Gastrocnemius medialis (tissue), 4 donors: ENCODE data around the gene RPUSD3. TPM values are rescaled to one million over a fixed set of nuclear protein-coding genes. Genes with fewer than 3 reads are reported as not detected.

Source experiments
- ATAC-seq, 2 donors: fragments of 150-250 bp; one replicate each; pipeline ENCODE4 v1.9.1; 2016
- DNase-seq, 2 donors: peaks; one replicate each; pipeline ENCODE4 v3.0.0-alpha.2; 2019
- H3K27ac ChIP-seq, 4 donors: fragments of 200-600 bp; sonication (generic); 1 replicate in 1 of 4; 2 replicates in 3 of 4; pipeline ENCODE4 v1.5.1; 2016 to 2018; ENCODE audit warnings: mild to moderate bottlenecking in 2 of 4, moderate library complexity in 1 of 4
- H3K27me3 ChIP-seq, 3 donors: fragments of 200-600 bp; sonication (generic) in 2 of 3; 1 replicate in 1 of 3; 2 replicates in 2 of 3; pipeline versions ENCODE4 v1.5.1 to v1.6.0; 2016 to 2019; ENCODE audit warnings: mild to moderate bottlenecking in 1 of 3, moderate library complexity in 1 of 3
- H3K36me3 ChIP-seq, 2 donors: fragments of 200-600 bp; sonication (generic) in 1 of 2; one replicate each; pipeline ENCODE4 v1.5.1; 2017 to 2018
- H3K4me1 ChIP-seq, 2 donors: fragments of 200-600 bp; sonication (generic) in 1 of 2; one replicate each; pipeline ENCODE4 v1.5.1; 2016 to 2017; ENCODE audit warnings: mild to moderate bottlenecking in 2 of 2
- H3K4me3 ChIP-seq, 4 donors: fragments of 200-600 bp; sonication (generic) in 3 of 4; 1 replicate in 1 of 4; 2 replicates in 3 of 4; pipeline ENCODE4 v1.5.1; 2016 to 2019; ENCODE audit warnings: mild to moderate bottlenecking in 2 of 4
- H3K9me3 ChIP-seq, 3 donors: fragments of 200-600 bp; sonication (generic) in 2 of 3; 1 replicate in 1 of 3; 2 replicates in 2 of 3; pipeline ENCODE4 v1.5.1; 2016 to 2019
- CTCF ChIP-seq, 5 experiments: fragments of 450-650 bp in 3 of 5; fragments of 200-600 bp in 2 of 5; sonication (generic) in 2 of 5; IDR thresholded peaks in 4 of 5; conservative IDR thresholded peaks in 1 of 5; 1 replicate in 4 of 5; 2 replicates in 1 of 5; pipeline ENCODE4 v1.5.1; 2016 to 2019; ENCODE audit warnings: antibody characterized with exemption in 5 of 5, mild to moderate bottlenecking in 3 of 5, moderate library complexity in 3 of 5
- POLR2A ChIP-seq, 2 donors: fragments of 450-650 bp; IDR thresholded peaks; one replicate each; pipeline ENCODE4 v1.6.1; 2017; ENCODE audit warnings: antibody characterized with exemption in 2 of 2, mild to moderate bottlenecking in 2 of 2, moderate library complexity in 2 of 2
- in situ Hi-C, 4 donors: fragments of 200-750 bp; cut with MboI; loops; one replicate each; pipeline versions ENCODE4 v1.15.0 to v1.8.0; 2017; ENCODE audit warnings: low sequenced_read_pairs in 4 of 4
- intact Hi-C: fragments of 100-400 bp; cut with DNase I; formaldehyde crosslinking; loops from one replicate; pipeline ENCODE4 v1.15.1; 2023; ENCODE audit warnings: low total_unique reads
- total RNA-seq, 4 donors: library from RNA; depleted of rRNA; stranded (reverse); fragments of >200 nt; gene quantifications; one replicate each; pipeline versions ENCODE4 v1.1.0 to v1.2.3, GENCODE V29; 2016

RPUSD3 gene
- total RNA-seq, 4 donors from 2014 or later: 72.7 to 96.7 (median 75.5) TPM

- peak; percentile 52 to 53 for ATAC-seq
- Histone ChIP-seq H3K36me3 (no peaks in the 10 kb centered on the region), H3K4me3 (peak overlapping the region; percentile 51 to 77 (median 58)), H3K9me3 (no peaks in the 10 kb centered on the region), H3K4me1 (peaks cover 0 to 7% of the 10 kb centered on the region in 2 donors), H3K27ac (peak overlapping the region in 2 of 4 donors; percentile 13 to 31), H3K27me3 (no peaks in the 10 kb centered on the region)
- in situ Hi-C loops (no loop called here), intact Hi-C loops (loop anchor here (2.0 kb wide), 1 partner anchor 54 kb away; the partner anchor contains the start of gene IL17RC)
- DNase-seq: peak; percentile 22 to 46
- TF ChIP-seq CTCF (IDR thresholded peaks at IDR 0.05 in 4 of 5, conservative IDR thresholded peaks at IDR 0.05 in 1 of 5) (peak in 3 of 5 experiments; percentile 50 to 62 (median 55)), POLR2A (IDR thresholded peaks at IDR 0.05) (no peak)
Observed at GRCh38 chr3:9862391-9863057, 18.7 kb upstream of the RPUSD3 start.

GRCh38 chr3:9861626-9862130, 17.9 kb upstream of the RPUSD3 start:
- DNase-seq (no peak), ATAC-seq (no peak)
- no peak overlapping the region for H3K27ac ChIP-seq
- H3K4me3 ChIP-seq: no peak overlapping the region
- intact Hi-C loops (loop anchor here (2.0 kb wide), 1 partner anchor 55 kb away; the partner anchor contains the start of gene IL17RC), in situ Hi-C loops (no loop called here)
- H3K27me3 ChIP-seq: no peaks in the 10 kb centered on the region
- peaks cover 0 to 7% of the 10 kb centered on the region in 2 donors for H3K4me1 ChIP-seq
- no peak for TF ChIP-seq POLR2A (IDR thresholded peaks at IDR 0.05)
- TF ChIP-seq CTCF (IDR thresholded peaks at IDR 0.05 in 4 of 5, conservative IDR thresholded peaks at IDR 0.05 in 1 of 5): no peak
- H3K36me3 ChIP-seq: no peaks in the 10 kb centered on the region
- no peaks in the 10 kb centered on the region for H3K9me3 ChIP-seq

- H3K27me3 ChIP-seq: no peaks in the 10 kb centered on the region
- H3K9me3 ChIP-seq: no peaks in the 10 kb centered on the region
- DNase-seq (no peak), ATAC-seq (no peak)
- no peak overlapping the region for H3K4me3 ChIP-seq
- no peaks in the 10 kb centered on the region for H3K36me3 ChIP-seq
- in situ Hi-C loops: no loop called here
- H3K4me1 ChIP-seq: peaks cover 0 to 7% of the 10 kb centered on the region in 2 donors
- H3K27ac ChIP-seq: no peak overlapping the region
- intact Hi-C loops: no loop called here
- TF ChIP-seq CTCF (IDR thresholded peaks at IDR 0.05 in 4 of 5, conservative IDR thresholded peaks at IDR 0.05 in 1 of 5) (no peak), POLR2A (IDR thresholded peaks at IDR 0.05) (no peak)
Observed at GRCh38 chr3:9861201-9861600, 17.4 kb upstream of the RPUSD3 start.

GRCh38 chr3:9859530-9860025, 15.8 kb upstream of the RPUSD3 start:
- no peak overlapping the region for H3K4me3 ChIP-seq
- no peaks in the 10 kb centered on the region for H3K36me3 ChIP-seq
- H3K4me1 ChIP-seq: peaks cover 0 to 5% of the 10 kb centered on the region in 2 donors
- intact Hi-C loops (no loop called here), in situ Hi-C loops (no loop called here)
- H3K27ac ChIP-seq: no peak overlapping the region
- ATAC-seq (no peak), DNase-seq (no peak)
- no peaks in the 10 kb centered on the region for H3K9me3 ChIP-seq
- TF ChIP-seq CTCF (IDR thresholded peaks at IDR 0.05 in 4 of 5, conservative IDR thresholded peaks at IDR 0.05 in 1 of 5) (no peak), POLR2A (IDR thresholded peaks at IDR 0.05) (no peak)
- no peaks in the 10 kb centered on the region for H3K27me3 ChIP-seq
